ENCODE data around the gene MRPL12.
A peak's percentile ranks its signal among the peaks of the same experiment; 100 is the strongest.

Gene MRPL12

GRCh38 chr17:81702934-81703746 lies at the start of gene MRPL12:
Gene MRPL12, plus strand, starts transcription at chr17:81703367. Its CDS starts 135 bp downstream, at chr17:81703502.
- TF ChIP-seq, protein P1, sequence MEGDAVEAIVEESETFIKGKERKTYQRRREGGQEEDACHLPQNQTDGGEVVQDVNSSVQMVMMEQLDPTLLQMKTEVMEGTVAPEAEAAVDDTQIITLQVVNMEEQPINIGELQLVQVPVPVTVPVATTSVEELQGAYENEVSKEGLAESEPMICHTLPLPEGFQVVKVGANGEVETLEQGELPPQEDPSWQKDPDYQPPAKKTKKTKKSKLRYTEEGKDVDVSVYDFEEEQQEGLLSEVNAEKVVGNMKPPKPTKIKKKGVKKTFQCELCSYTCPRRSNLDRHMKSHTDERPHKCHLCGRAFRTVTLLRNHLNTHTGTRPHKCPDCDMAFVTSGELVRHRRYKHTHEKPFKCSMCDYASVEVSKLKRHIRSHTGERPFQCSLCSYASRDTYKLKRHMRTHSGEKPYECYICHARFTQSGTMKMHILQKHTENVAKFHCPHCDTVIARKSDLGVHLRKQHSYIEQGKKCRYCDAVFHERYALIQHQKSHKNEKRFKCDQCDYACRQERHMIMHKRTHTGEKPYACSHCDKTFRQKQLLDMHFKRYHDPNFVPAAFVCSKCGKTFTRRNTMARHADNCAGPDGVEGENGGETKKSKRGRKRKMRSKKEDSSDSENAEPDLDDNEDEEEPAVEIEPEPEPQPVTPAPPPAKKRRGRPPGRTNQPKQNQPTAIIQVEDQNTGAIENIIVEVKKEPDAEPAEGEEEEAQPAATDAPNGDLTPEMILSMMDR (IDR thresholded peaks at IDR 0.05; ENCODE audit: insufficient read depth, missing control alignments): peak; percentile 3
- no peak for FAIRE-seq
- DNase-seq (ENCODE audit: insufficient read length, low spot score): peak; percentile 98

DNA sequence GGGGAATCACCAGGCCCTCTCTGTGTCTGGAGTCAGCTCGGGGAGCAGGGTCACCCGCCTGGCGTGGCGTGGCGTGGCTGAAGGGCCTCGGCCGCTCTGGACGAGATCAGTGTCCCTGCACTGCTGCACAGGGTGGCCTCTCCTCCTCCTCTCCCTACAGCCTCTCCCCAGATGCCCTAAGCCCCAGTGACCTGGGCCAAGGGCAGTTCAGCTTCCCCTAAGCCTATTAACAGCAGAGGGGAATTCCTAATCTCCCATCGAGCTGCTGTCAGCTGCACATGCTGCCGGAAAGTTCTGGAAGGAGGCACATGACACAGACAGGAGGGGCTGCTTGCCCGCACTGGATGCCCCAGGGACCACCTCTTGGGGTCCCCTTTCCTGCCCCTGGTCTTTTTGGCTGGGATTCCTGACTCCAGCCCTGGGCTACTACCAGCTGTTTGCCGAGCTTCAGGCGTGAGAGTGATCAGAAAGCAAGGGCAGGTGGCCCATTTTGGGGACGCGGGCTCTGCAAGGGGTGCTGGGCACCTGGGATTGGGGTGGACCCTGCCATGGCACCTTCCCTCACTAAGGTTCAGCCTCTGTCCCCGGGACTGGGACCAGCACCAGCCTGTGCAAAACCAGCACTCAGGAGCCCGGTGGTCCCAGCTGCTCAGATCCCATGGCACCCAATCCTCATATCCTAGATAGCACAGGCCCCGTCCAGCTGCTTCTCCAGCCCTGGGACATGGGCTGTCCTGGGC lies 47.6 kb upstream of the MRPL12 start:
- peak; percentile 98 for DNase-seq (ENCODE audit: insufficient read length, low spot score)
- TF ChIP-seq, protein P1 (IDR thresholded peaks at IDR 0.05; ENCODE audit: insufficient read depth, missing control alignments): no peak
- no peak for FAIRE-seq

GRCh38 chr17:81656118-81656743 lies 46.9 kb upstream of the MRPL12 start, which contains the start of gene PDE6G:
Gene PDE6G, minus strand, starts transcription at chr17:81656542. Its CDS starts 3,237 bp downstream, at chr17:81653305.
- TF ChIP-seq, protein P1 (IDR thresholded peaks at IDR 0.05; ENCODE audit: insufficient read depth, missing control alignments): no peak
- DNase-seq (ENCODE audit: insufficient read length, low spot score): no peak
- no peak for FAIRE-seq

DNA sequence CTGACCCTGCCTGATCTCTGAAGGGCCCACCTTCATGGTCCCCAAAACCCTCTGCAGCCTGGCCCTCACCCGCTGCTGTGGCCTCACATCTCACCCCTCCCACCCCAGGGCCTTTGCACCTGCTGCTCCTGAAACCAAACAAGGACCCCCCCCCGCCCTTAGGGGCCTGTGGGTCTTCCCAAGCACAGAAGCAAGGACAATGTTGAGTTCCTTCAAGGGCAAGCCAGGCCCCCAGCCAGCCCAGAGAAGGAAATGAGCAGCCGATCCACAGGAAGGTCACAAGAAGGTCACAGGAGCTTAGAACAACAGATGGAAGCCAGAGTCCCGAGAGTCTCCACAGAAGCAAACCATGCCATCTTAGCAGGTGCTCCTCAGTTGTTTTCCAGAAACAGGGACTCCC lies 46.3 kb upstream of the MRPL12 start:
- TF ChIP-seq, protein P1 (IDR thresholded peaks at IDR 0.05; ENCODE audit: insufficient read depth, missing control alignments): no peak
- DNase-seq (ENCODE audit: insufficient read length, low spot score): no peak

DNA sequence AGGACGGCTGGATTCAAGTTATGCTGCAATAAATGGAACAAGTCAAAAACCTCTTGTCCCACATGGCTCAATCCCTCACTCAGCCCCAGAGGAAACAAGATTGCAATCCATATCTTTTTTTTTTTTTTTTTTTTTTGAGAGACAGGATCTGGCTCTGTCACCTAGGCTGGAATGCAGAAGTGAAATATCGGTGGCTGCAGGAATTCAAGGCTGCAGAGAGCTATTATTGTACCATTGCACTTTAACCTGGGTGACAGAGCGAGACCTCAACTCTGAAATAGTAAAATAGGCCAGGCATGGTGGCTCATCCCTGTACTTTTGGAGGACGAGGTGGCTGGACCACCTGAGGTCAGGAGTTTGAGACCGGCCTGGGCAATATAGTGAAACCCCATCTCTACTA lies 44.1 kb upstream of the MRPL12 start:
- DNase-seq (ENCODE audit: insufficient read length, low spot score) (no peak), FAIRE-seq (no peak)
- TF ChIP-seq, protein P1 (IDR thresholded peaks at IDR 0.05; ENCODE audit: insufficient read depth, missing control alignments): no peak

More for the DNA sequence above, 46.3 kb upstream of the MRPL12 start:
- no peak for FAIRE-seq

GRCh38 chr17:81660441-81660840 lies 42.7 kb upstream of the MRPL12 start:
- no peak for DNase-seq (ENCODE audit: insufficient read length, low spot score)
- no peak for FAIRE-seq
- TF ChIP-seq, protein P1 (IDR thresholded peaks at IDR 0.05; ENCODE audit: insufficient read depth, missing control alignments): no peak
